HL-60/S4 treated with retinoic acid at 250 ng/mL for 4 days and 3 days (cell line): ENCODE results near the gene CSF1.
"Not testable (repeated sequence)": the region's sequence is repeated elsewhere in the genome, so short reads cannot be mapped to it uniquely, and the experiment has no call there.

Experiments
- in situ Hi-C: fragments of 300-500 bp; cut with MboI; formaldehyde crosslinking; loops from 2 replicates; pipeline ENCODE4 v1.7.0; 2022; ENCODE audit warnings: low sequenced_read_pairs

Gene CSF1

GRCh38 chr1:109932679-109933078, 22.0 kb downstream of the CSF1 start:
- in situ Hi-C loops = no loop called here

GRCh38 chr1:109933856-109934711, 23.4 kb downstream of the CSF1 start:
- in situ Hi-C loops = no loop called here

GRCh38 chr1:109935451-109935900, 24.8 kb downstream of the CSF1 start:
- in situ Hi-C loops = no loop called here

- in situ Hi-C loops = no loop called here
These were observed 27.1 kb downstream of the CSF1 start for GRCh38 chr1:109937738-109938137.

DNA sequence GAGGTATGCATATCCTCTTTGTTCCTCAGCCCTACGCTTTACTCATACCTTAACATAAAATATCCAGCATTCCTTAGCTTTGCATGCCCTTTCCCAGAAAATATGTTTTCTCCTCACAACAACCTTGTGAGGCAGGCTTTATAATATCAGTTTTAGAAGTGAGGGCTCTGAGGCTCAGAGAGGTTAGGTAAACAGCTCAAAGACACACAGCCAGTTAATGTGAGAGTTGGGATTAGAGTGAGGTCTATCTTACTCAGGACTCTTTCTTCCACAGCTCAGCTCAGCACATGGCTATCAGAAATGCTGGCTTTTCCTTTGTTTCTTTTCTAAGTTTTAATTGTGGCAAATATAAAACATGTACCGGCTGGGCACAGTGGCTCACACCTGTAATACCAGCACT, 27.9 kb downstream of the CSF1 start:
- in situ Hi-C loops = no loop called here

DNA sequence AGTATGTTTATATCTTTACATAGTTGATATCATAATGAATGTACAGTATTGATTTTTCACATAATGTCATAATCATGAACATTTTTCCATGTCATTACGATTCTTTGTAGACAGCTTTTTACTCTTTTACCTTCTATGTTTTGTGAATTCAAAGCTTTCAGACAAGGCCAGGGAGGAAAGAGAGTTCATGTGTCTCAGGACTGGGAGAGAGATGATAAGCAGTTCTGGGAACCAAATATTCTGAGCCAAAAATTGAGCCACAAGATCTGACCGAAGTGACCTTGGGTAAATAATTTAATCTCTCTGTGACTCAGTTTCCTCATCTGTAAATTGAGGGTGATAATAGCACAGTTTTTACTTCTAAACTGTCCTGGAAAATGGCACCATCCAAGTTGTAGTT, 31.8 kb downstream of the CSF1 start:
- in situ Hi-C loops = no loop called here

DNA sequence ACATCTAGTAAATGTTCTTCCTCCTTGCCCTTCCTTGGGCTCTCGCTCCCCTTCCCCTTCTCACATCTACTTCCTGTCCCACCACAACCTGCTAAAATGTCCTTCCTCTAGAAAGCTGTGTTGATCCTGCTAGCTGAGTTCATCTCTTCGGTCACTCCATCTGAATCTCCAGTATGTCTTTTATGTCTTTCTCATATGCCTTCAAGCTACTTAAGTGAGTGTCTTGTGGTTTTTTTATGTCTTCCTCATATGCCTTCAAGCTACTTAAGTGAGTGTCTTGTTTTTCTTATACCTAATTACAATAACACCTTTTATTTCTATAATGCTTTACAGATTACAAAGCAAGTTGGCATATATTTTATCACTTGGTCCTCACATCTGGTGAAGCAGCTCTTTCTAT, 33.9 kb downstream of the CSF1 start:
- in situ Hi-C loops = no loop called here

DNA sequence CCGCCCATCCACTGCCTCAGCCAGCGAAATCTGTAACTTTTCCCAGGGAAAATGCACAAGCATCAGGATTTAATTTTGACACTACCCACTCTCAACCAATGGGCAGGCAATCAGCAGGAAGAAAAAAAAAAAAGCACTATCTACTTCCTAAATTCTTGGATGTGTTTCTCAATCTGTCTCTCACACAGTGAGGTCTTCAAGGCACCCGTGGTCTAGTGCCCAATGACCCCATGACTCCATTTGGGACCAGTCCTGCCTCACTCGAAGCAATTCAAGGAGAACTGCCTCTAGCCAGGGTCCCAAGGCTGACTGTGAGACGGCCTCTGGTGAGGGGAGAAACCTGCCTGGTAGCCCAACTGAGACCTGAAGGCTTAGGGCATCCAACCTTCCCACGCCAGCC, 35.9 kb downstream of the CSF1 start:
- in situ Hi-C loops = no loop called here

GRCh38 chr1:109947582-109948284, 37.1 kb downstream of the CSF1 start:
- in situ Hi-C loops = no loop called here

DNA sequence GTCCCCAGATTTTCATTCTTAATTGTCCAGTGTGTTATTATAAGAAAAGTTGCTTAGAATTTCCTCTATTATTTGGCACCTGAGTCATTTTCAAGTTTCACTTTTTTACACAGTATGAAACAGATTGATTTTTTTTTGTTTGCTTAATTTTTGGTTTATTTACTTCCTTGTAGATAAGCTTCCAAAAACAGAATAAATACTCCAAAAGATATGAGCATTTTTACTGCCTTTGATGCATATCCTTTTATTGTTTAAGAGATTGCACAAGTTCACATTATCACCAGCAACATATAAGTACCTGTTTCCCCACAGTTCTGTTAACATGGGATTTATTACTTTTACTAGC, 37.6 kb downstream of the CSF1 start:
- in situ Hi-C loops = no loop called here

- in situ Hi-C loops = no loop called here
These were observed 39.4 kb downstream of the CSF1 start for GRCh38 chr1:109950038-109950437.

- in situ Hi-C loops = no loop called here
These were observed 39.9 kb downstream of the CSF1 start for GRCh38 chr1:109950509-109950908.

GRCh38 chr1:109951501-109951900, 40.9 kb downstream of the CSF1 start:
- in situ Hi-C loops = not testable (repeated sequence)

DNA sequence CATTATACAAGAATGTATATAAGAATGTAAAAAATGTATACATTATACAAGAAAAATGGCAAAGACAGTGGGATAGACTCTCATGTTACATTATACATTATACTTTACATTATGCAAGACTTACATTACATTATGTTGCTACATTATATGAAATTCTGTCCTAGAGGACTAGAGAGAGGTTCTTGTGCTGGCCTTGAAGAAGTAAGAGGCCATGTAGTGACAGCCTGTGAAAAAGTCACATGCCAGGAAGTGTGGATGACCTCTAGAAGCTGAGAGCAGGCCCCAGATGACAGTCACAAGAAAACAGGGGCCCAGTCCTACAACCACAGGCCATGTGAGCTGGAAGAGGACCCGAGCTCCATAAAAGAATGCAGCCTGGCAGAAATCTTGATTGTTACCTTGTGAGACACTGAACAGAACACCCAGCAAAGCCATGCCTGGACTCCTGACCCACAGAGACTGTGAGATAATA, 43.4 kb downstream of the CSF1 start:
- in situ Hi-C loops = no loop called here

GRCh38 chr1:109959632-109959973, 49.0 kb downstream of the CSF1 start:
- in situ Hi-C loops = no loop called here

DNA sequence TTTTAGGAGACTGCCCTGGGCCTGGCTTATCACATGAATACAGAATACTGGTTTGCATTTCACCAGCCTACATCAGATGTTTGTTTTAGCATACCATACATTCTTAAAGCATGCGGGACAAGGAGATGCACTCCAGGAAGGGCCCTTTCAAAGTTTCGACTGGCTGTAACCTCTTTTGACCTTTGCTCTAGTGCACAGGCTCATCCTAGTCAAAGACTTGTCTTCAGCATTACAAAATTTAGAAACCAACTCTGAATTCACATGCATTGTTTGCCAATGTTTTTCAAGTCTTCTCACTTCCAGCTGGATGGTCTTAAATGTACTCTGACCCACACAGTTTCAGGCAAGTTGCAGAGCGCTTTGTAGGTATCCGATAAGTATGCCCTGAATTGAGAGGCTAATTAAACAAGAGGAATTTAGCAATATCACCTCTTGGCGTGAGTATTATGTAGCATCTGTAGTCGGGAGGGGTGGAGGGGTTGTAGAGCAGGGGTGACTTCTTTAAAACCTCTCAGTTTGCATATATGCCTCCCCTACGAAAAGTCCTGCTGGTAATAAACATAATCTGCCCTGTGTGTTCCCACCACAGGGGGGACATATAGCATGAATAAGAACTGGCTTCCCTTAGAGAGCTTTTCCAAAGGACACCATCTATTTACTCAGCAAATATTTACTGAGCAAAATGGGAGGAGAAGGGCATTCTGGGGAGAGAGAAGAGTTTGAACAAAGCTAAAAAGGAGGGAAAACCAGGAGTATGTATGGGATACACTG, 49.5 kb downstream of the CSF1 start:
- in situ Hi-C loops = no loop called here

DNA sequence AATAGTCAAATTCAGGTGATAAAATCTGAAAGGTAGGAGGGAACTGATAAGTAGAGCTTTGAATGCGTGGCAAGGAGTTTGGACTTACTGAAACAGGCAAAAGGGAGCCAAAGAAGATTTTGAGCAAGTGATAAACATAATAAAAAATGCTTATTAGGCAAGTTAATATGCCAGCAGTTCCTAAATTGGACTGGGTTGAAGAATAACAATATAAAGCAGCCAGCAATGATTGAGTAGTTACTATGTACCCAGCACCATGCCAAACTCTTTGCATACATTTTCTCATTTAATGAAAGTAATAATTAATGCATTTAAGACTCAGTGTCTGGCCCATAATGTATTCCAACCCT, 50.1 kb downstream of the CSF1 start:
- in situ Hi-C loops = no loop called here

GRCh38 chr1:109963864-109964263, 53.2 kb downstream of the CSF1 start:
- in situ Hi-C loops = no loop called here

DNA sequence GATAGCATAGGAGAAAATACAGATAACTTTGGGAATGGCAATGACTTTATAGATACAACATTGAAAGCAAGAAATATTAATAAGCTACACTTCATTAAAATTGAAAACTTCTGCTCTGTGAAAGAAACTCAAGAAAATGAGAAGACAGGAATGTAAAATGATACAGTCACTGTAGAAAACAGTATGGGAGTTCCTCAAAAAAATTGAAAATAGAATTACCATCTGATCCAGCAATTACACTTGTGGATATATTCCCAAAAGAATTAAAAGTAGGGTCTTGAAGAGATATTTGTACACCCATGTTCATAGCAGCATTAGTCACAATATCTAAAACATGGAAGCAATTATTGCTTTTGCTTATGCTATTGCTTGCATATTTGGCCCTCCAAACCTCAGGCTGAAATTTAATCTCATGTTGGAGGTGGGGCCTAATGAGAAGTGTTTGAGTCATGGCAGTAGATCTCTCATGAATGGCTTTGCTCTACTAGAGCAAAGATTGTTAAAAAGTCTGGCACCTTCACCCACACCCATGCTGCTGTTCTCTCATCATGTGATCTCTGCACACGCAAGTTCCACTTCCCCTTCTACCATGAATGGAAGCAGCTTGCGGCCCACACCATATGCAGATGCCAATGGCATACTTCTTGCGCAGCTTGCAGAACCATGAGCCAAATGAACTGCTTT, 58.6 kb downstream of the CSF1 start:
- in situ Hi-C loops = no loop called here

- in situ Hi-C loops = no loop called here
These were observed 59.3 kb downstream of the CSF1 start for GRCh38 chr1:109969907-109970306.

GRCh38 chr1:109971559-109971958, 60.9 kb downstream of the CSF1 start:
- in situ Hi-C loops = no loop called here
